Measurements from ENCODE around the gene ZNF662.
"Not testable (repeated sequence)": the region's sequence is repeated elsewhere in the genome, so short reads cannot be mapped to it uniquely, and the experiment has no call there.

The ZNF662 gene

GRCh38 chr3:42877881-42878280 is 28.1 kb upstream of the ZNF662 start:
- TF ChIP-seq CTCF (conservative IDR thresholded peaks at IDR 0.05) (no peak), ZFX (IDR thresholded peaks at IDR 0.05) (no peak)
- no peak overlapping the region for H3K27ac ChIP-seq

- TF ChIP-seq ZFX (IDR thresholded peaks at IDR 0.05) (no peak), CTCF (conservative IDR thresholded peaks at IDR 0.05) (no peak)
- H3K27ac ChIP-seq, result peak overlapping the region; percentile 34; the same call in 1 of the 2 replicates
These were observed 25.8 kb upstream of the ZNF662 start for GRCh38 chr3:42880183-42880582.

- H3K27ac ChIP-seq, result peak overlapping the region; percentile 34
- TF ChIP-seq CTCF (conservative IDR thresholded peaks at IDR 0.05) (peak; percentile 89), ZFX (IDR thresholded peaks at IDR 0.05) (no peak)
These were observed 25.1 kb upstream of the ZNF662 start for GRCh38 chr3:42880601-42881451.

- not testable (repeated sequence) for H3K27ac ChIP-seq
These were observed 22.6 kb upstream of the ZNF662 start for GRCh38 chr3:42883251-42883930.

- H3K27ac ChIP-seq, result no peak overlapping the region
- TF ChIP-seq ZFX (IDR thresholded peaks at IDR 0.05), result no peak
- TF ChIP-seq CTCF (conservative IDR thresholded peaks at IDR 0.05), result no peak
These were observed 21.6 kb upstream of the ZNF662 start for GRCh38 chr3:42884324-42884723.

GRCh38 chr3:42886294-42886822 is 19.6 kb upstream of the ZNF662 start:
- no peak for TF ChIP-seq CTCF (conservative IDR thresholded peaks at IDR 0.05)
- no peak for TF ChIP-seq ZFX (IDR thresholded peaks at IDR 0.05)
- no peak overlapping the region for H3K27ac ChIP-seq

- TF ChIP-seq CTCF (conservative IDR thresholded peaks at IDR 0.05), result no peak
- no peak for TF ChIP-seq ZFX (IDR thresholded peaks at IDR 0.05)
- H3K27ac ChIP-seq, result no peak overlapping the region
These were observed 18.9 kb upstream of the ZNF662 start for GRCh38 chr3:42887084-42887483.
